HS-5 (cell line): ENCODE data around the gene RNPEP.
"Not testable (repeated sequence)": the region's sequence is repeated elsewhere in the genome, so short reads cannot be mapped to it uniquely, and the experiment has no call there.

Experiments used
- DNase-seq: peaks from one replicate; pipeline ENCODE4 v3.0.0-alpha.2; 2012; ENCODE audit warnings: low read depth

Gene RNPEP

DNA sequence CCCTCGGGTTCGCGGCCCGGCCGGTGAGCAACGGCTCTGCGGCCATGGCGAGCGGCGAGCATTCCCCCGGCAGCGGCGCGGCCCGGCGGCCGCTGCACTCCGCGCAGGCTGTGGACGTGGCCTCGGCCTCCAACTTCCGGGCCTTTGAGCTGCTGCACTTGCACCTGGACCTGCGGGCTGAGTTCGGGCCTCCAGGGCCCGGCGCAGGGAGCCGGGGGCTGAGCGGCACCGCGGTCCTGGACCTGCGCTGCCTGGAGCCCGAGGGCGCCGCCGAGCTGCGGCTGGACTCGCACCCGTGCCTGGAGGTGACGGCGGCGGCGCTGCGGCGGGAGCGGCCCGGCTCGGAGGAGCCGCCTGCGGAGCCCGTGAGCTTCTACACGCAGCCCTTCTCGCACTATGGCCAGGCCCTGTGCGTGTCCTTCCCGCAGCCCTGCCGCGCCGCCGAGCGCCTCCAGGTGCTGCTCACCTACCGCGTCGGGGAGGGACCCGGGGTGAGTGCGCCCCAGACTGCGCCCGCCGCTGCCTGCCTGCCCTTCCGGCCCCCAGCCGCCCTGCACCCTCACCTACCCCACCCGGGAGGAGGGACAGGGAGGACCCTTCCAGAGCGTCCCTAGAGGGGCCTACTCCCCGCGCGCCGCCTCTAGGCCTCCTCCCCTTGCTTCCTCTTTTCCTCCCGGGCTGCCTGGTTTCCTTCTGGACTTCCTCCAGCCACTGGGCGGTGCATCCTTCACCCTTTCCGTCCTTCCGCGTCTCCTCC is at the start of gene RNPEP:
Gene RNPEP, plus strand, starts transcription at position 26 of the 757 bp plus-strand sequence. Its CDS starts 19 bp downstream, at position 45.
- DNase-seq, result peak; percentile 56

GRCh38 chr1:201933840-201934430 is 48.5 kb upstream of the RNPEP start:
- DNase-seq, result no peak

- DNase-seq, result no peak
These were observed 44.7 kb upstream of the RNPEP start for GRCh38 chr1:201937624-201938213.

GRCh38 chr1:201938440-201939035 is 43.9 kb upstream of the RNPEP start:
- no peak for DNase-seq

- no peak for DNase-seq
These were observed 43.3 kb upstream of the RNPEP start for GRCh38 chr1:201939148-201939547.

GRCh38 chr1:201939574-201939973 is 42.9 kb upstream of the RNPEP start:
- DNase-seq, result no peak

GRCh38 chr1:201940316-201940715 is 42.1 kb upstream of the RNPEP start:
- not testable (repeated sequence) for DNase-seq

DNA sequence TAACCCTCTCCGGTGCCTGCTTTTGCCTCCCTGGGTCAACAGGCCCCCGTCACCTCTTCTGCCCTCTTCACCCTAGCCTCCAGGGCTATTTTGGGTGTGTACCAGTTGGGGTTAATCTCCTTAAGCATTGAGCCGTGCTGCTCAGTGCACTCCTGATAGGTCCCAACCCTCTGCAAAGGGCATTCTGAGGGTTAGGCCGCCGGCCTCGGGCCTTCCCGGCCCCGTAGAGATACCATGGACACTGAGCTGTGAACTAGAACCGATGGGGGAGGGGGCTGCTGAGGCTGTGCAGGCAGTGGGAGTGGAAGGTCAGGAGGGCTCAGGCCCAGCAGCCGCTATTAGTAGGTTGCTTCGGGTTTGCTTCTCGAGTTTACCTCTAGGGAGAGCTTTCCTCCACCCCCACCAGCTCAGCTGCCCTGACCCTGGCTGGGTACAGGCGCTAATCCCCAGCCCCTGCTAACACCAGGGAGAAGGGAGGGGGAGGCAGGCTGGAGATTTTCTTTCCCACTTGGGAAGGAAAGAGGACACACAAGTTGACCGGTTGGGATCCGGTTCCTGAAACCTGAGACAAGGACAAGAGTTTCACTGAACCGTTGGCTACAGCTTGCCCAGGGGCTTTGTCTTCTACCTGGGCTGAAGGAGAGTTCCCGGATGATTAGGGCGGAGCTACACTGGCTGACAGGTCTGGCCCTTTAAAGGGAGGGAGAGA is 40.9 kb upstream of the RNPEP start:
- DNase-seq, result no peak

DNA sequence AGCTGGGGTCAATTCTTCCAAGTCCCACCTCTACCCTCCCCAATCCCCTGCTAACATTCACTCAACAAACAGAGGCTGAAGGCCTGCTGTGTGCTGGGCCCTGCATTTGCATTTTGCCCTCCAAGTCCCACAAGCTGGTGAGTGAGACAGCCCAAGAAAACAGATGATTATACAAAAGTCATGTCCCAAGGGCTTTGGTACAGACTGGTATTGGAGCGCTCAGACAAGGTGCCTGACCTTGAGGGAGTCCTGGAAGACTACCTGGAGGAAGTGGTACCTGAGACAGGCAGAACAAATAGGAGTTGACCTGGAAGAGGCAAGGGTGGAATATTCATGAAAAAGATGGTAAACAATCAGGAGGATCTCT is 40.3 kb upstream of the RNPEP start:
- DNase-seq, result no peak

- no peak for DNase-seq
These were observed 38.4 kb upstream of the RNPEP start for GRCh38 chr1:201944002-201944401.

DNA sequence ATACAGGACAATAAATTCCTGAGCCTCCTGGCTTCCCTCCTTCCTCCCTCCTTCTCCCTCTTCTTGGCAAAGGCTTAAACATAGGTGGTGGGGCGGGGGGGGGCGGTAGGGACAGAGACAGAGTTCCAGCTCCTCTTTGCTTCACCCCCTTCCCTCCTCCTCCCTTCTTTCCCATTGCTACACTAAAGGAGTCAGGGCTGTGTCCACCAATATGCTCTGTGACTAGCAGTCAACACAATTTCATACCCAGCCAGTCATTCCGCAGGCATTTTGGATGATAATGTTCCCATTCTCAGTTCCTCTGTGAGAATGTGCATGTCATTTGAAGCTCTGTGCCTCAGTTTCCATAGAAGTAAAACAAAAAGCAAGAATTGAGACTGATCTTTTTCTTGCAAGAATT is 37.8 kb upstream of the RNPEP start:
- DNase-seq, result no peak

GRCh38 chr1:201945157-201945556 is 37.3 kb upstream of the RNPEP start:
- DNase-seq, result no peak

DNA sequence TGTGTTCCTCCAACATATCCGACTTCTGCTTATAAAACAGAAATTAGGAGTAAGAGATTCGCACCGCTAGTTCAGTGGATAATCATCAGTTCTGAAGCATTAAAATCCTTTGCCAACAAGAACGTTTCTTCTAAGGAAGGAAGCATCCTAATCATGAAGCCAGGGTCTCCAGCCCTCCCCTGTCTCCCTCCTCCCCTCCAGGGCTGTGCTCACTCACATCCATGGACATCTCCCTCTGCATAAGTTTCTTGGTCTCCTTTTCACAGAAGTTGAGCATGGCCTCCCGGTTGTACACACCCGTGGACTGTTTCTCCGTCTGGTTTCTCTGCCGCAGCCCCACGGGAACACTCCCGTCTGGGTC is 36.6 kb upstream of the RNPEP start:
- DNase-seq, result no peak

DNA sequence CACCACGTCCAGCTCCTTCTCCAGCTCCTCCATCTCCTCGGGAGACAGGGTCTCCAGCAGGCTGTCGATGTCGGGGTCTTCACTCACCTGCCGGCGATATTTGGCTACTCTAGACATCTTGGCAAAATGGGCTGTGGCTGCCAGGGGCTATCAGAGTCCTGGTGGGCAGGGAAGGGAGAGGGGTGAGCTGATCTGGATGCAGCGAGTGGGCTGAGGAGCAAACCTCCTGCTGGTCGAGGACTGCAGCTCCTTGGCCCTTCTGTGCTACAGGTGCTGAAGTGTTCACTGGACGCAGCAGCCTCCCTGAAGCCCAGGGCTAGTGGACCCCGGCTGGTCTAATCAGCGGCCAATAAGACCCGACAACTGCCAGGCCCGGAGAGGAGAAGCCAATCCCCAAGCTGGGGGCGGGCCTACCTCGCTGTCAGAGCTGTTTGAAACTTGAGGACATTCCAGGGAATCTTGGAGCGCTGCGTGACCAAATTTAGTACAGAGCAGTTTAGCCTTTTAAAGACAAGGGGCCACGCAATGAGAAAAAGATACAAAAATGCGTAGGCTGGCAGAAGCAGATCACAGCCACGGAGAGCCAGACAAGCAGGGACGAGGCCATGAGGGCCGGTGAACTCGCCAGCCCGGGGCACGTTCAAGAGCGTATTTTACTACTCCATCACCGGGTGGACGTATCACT is 36.1 kb upstream of the RNPEP start, which contains the start of gene LMOD1:
Gene LMOD1, minus strand, starts transcription at position 325 of the 685 bp plus-strand sequence. Its CDS starts 208 bp downstream, at position 117.
- DNase-seq, result no peak

DNA sequence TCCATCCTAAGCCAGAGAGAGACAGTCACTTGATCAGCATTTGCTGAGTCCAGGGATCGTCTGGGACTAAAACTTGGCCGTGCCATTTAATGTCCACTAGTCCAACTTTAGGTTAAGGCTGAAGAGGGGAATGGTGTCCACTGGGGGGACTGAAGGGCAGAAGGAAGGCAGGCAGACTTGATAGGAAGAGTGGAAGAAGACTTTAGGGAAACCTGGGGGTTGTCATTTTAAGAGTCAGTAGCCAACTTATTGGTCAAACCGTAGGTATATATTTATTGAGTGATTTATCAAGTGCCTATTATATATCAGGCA is 34.8 kb upstream of the RNPEP start:
- DNase-seq, result no peak

DNA sequence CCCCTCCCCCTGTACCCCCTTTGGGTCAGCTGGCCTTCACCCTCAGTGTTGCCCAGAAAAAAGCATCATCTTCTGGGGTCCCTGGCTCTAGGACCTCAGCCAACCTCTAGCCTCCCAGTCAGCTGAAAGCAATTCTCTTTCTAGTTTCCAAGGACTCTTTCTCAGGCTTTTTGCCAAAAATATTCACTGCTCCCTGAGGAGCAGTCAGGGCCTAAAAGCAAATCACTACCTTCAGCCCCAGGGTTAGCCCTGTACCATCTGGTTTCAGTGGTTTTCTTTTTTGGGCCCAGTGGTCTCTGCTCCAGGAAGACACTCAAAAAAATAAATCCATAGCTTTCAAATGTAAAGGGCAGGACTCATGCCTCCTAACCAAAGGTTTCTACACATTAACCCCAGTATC is 33.0 kb upstream of the RNPEP start:
- DNase-seq, result no peak

DNA sequence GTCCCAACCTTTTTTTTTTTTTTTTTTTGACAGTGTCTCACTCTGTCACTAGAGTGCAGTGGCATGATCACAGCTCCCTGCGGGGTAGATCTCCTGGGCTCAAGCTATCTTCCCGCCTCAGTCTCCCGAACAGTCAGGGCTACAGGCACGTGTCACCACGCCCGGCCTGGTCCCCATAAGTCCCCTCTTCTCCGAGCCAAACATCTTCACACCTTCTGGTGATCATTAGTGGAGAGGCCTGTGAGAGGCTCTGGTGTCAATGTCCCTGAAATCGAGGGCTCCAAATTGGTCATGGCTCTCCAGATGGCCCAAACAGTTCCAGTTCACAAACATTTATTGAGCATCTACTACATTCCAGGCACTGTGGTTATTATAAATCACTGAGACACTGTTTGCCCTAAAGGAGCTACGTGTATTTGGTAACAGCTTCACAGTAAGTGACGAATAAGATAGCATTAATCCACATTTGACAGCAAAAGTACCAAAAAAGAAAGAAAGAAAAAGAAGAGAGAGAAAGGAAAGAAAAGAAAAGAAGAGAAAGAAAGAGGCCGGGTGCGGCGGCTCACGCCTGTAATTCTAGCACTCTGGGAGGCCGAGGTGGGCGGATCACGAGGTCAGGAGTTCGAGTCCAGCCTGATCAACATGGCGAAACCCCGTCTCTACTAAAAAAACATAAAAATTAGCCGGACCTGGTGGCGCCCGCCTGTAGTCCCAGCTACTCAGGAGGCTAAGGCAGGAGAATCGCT is 28.0 kb upstream of the RNPEP start:
- no peak for DNase-seq

DNA sequence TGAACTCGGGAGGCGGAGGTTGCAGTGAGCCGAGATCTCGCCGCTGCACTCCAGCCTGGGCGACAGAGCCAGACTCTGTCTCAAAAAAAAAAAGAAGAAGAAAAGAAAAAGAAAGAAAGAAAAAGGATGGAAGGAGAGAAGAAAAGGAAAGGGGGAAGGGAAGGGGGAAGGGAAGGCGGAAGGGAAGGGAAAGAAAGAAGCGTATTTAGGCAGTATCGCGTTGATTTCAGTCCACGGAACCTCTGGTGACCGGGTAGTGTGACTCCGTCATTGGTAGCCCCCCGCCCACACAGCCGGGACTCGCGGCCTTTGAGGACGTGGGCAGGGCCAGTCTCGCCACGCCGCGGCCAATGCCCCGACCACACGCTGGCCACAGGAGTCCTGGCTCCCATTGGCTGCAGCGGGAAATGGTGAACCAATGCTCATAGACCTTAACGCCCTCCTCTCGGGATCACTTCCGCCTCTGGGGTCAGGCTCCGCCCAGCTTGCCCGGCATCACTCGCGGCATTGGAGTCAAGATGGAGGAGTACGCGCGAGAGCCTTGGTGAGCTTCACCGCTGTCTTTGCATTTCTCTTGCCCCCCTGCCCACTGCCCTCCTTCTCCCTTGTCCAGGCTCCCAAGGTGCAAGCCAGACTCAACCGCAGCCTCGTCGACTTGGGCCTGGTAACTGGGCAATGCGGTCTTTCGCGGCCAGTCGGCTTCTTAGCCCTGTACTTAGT is 27.3 kb upstream of the RNPEP start, which contains the start of gene TIMM17A:
Gene TIMM17A, plus strand, starts transcription at position 495 of the 720 bp plus-strand sequence. Its CDS starts 24 bp downstream, at position 519.
- peak; percentile 92 for DNase-seq

DNA sequence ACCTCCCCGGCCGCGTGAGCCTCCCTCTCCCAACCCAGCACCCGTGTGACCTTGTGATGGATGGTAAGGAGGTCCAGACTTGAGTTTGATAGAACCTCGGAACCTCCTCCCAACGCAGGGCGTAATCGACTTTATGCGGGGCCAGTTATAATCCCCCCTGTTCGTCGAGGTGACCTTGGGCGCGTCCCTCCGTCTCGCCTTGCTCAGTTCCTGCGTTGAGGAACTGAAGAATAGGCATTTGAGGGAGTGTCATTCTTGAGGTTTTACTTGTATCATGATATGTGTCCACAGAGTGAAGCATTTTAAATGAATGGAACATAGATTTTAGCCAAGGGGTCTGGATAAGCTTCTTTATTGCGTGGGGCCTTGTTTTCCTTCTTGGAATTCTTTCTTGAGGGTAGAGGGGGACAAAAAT is 26.7 kb upstream of the RNPEP start:
- no peak for DNase-seq

- DNase-seq, result no peak
These were observed 24.1 kb upstream of the RNPEP start for GRCh38 chr1:201958348-201958747.
